Transverse colon (tissue), 4 donors: ENCODE data around the gene PTPRS. TPM values are rescaled to one million over a fixed set of nuclear protein-coding genes. Genes with fewer than 3 reads are reported as not detected.
"Not testable (repeated sequence)": the region's sequence is repeated elsewhere in the genome, so short reads cannot be mapped to it uniquely, and the experiment has no call there.

ENCODE experiments used
- DNase-seq: peaks from one replicate; pipeline ENCODE4 v3.0.0-alpha.2; 2019
- H3K27ac ChIP-seq, 4 donors: fragments of 200-600 bp; sonication (generic); 2 replicates each; pipeline ENCODE4 v1.5.1; 2016 to 2018; ENCODE audit warnings: inconsistent platforms in 4 of 4
- H3K27me3 ChIP-seq: fragments of 200-600 bp; sonication (generic); 2 replicates; pipeline ENCODE4 v1.5.1; 2017; ENCODE audit warnings: inconsistent platforms
- H3K36me3 ChIP-seq, 4 donors: fragments of 200-600 bp; sonication (generic); 2 replicates each; pipeline ENCODE4 v1.5.1; 2017 to 2019; ENCODE audit warnings: inconsistent platforms in 4 of 4
- H3K4me1 ChIP-seq, 4 donors: fragments of 200-600 bp; sonication (generic); 2 replicates each; pipeline ENCODE4 v1.5.1; 2017 to 2020; ENCODE audit warnings: inconsistent platforms in 4 of 4
- H3K4me3 ChIP-seq, 4 donors: fragments of 200-600 bp; sonication (generic); 1 replicate in 1 of 4; 2 replicates in 3 of 4; pipeline versions ENCODE4 v1.5.1 to v1.6.1; 2017 to 2019; ENCODE audit warnings: inconsistent platforms in 4 of 4
- H3K9me3 ChIP-seq, 2 donors: fragments of 200-600 bp; sonication (generic); 2 replicates each; pipeline ENCODE4 v1.5.1; 2017 to 2019; ENCODE audit warnings: inconsistent platforms in 2 of 2
- EP300 ChIP-seq: sonication (generic); formaldehyde crosslinking; IDR thresholded peaks from one replicate; pipeline ENCODE4 v1.6.1; 2017; ENCODE audit warnings: antibody characterized with exemption, low read depth
- POLR2A ChIP-seq: fragments of 450-650 bp; IDR thresholded peaks from one replicate; pipeline ENCODE4 v1.6.1; 2016; ENCODE audit warnings: antibody characterized with exemption, mild to moderate bottlenecking, moderate library complexity
- POLR2AphosphoS5 ChIP-seq, 3 donors: sonication (generic); formaldehyde crosslinking; IDR thresholded peaks; one replicate each; pipeline ENCODE4 v1.6.1; 2016; ENCODE audit warnings: antibody characterized with exemption in 3 of 3
- WGBS, 2 donors: methylation state at CpG; one replicate each; pipeline ENCODE4 v1.1.5; 2018; ENCODE audit warnings: low coverage in 1 of 2; 5-methylcytosine and 5-hydroxymethylcytosine counted together
- in situ Hi-C, 4 donors: fragments of 200-750 bp; cut with MboI; loops; one replicate each; pipeline versions ENCODE4 v1.15.0 to v1.15.1; 2017; ENCODE audit warnings: low sequenced_read_pairs in 3 of 4, low pct_ligation_motif_present in 1 of 4, low pct_unique_long_range_greater_than_20kb in 1 of 4
- intact Hi-C: fragments of 100-400 bp; cut with DNase I; formaldehyde crosslinking; loops from one replicate; pipeline ENCODE4 v1.15.1; 2023; ENCODE audit warnings: low total_unique reads
- total RNA-seq, 4 donors: library from RNA; depleted of rRNA; stranded (reverse); fragments of >200 nt; gene quantifications; one replicate each; pipeline ENCODE4 v1.1.0, GENCODE V29; 2016
- TF ChIP-seq, protein P1 (sequence below), 5 experiments: fragments of 200-600 bp in 3 of 5; fragments of 450-650 bp in 2 of 5; sonication (generic) in 3 of 5; IDR thresholded peaks; 1 replicate in 2 of 5; 2 replicates in 3 of 5; pipeline ENCODE4 v1.5.1; 2016 to 2017; ENCODE audit warnings: antibody characterized with exemption in 5 of 5, inconsistent platforms in 3 of 5, mild to moderate bottlenecking in 2 of 5, moderate library complexity in 1 of 5

Gene PTPRS
- total RNA-seq, 4 donors from 2014 or later: 38.3 to 91.5 (median 58.5) TPM

DNA sequence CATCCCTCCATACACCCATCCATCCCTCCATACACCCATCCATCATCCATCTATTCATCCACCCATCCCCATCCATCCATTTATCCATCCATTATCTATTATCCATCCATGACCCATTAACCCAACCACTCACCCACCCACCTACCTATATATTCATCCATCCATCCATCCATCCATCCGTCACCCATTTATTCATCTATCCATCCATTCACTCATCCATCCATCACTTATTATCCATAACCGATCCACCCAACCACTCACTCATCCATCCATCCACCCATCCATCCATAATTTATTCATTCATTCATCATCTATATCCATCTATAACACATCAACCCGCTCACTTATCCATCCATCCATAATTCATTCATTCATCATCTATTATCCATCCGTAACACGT is 28.7 kb upstream of the PTPRS start:
- in situ Hi-C loops (no loop called here), intact Hi-C loops (no loop called here)
- WGBS, 2 donors: 86 to 89% methylated on average over 5 of the region's 5 CpGs
- no peaks in the 10 kb centered on the region for H3K36me3 ChIP-seq
- no peaks in the 10 kb centered on the region for H3K27me3 ChIP-seq
- H3K27ac ChIP-seq: no peak overlapping the region
- no peak for DNase-seq
- H3K4me3 ChIP-seq: no peak overlapping the region
- H3K9me3 ChIP-seq: no peaks in the 10 kb centered on the region
- no peaks in the 10 kb centered on the region for H3K4me1 ChIP-seq
- TF ChIP-seq, protein P1, sequence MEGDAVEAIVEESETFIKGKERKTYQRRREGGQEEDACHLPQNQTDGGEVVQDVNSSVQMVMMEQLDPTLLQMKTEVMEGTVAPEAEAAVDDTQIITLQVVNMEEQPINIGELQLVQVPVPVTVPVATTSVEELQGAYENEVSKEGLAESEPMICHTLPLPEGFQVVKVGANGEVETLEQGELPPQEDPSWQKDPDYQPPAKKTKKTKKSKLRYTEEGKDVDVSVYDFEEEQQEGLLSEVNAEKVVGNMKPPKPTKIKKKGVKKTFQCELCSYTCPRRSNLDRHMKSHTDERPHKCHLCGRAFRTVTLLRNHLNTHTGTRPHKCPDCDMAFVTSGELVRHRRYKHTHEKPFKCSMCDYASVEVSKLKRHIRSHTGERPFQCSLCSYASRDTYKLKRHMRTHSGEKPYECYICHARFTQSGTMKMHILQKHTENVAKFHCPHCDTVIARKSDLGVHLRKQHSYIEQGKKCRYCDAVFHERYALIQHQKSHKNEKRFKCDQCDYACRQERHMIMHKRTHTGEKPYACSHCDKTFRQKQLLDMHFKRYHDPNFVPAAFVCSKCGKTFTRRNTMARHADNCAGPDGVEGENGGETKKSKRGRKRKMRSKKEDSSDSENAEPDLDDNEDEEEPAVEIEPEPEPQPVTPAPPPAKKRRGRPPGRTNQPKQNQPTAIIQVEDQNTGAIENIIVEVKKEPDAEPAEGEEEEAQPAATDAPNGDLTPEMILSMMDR (IDR thresholded peaks at IDR 0.05): no peak
- TF ChIP-seq POLR2AphosphoS5 (IDR thresholded peaks at IDR 0.05): no peak
- TF ChIP-seq POLR2A: no peak
- TF ChIP-seq EP300: no peak

DNA sequence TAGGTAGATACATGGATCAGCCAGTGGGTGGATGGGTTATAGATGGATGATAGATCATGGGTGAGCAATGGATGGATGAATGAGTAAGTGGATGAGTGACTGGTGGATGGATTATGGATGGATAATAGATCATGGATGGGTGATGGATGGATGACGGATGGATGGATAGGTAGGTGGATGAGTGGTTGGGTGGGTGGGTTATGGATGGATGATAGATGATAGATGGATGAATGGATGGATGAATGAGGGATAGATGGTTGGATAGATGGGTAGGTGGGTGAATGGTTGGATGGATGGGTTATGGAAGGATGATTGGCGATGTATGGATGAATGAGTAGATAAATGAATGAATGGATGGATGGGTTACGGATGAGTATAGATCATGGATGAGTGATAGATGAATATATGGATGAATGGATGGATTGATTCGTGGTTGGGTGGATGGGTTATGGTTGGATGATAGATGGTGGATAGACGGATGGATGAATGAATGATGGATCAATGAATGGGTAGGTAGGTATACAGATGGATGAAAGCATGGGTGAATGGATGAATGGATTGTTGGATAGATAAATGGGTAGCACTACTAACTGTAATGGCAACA is 27.0 kb upstream of the PTPRS start:
- Histone ChIP-seq H3K27ac (no peak overlapping the region), H3K9me3 (no peaks in the 10 kb centered on the region), H3K4me3 (no peak overlapping the region), H3K27me3 (no peaks in the 10 kb centered on the region), H3K4me1 (no peaks in the 10 kb centered on the region), H3K36me3 (no peaks in the 10 kb centered on the region)
- no peak for TF ChIP-seq POLR2A
- TF ChIP-seq, protein P1 (IDR thresholded peaks at IDR 0.05): no peak
- TF ChIP-seq POLR2AphosphoS5 (IDR thresholded peaks at IDR 0.05): no peak
- no peak for TF ChIP-seq EP300
- 75 to 80% methylated on average over 5 of the region's 5 CpGs for WGBS, 2 donors
- intact Hi-C loops: no loop called here
- in situ Hi-C loops: no loop called here
- DNase-seq: no peak

DNA sequence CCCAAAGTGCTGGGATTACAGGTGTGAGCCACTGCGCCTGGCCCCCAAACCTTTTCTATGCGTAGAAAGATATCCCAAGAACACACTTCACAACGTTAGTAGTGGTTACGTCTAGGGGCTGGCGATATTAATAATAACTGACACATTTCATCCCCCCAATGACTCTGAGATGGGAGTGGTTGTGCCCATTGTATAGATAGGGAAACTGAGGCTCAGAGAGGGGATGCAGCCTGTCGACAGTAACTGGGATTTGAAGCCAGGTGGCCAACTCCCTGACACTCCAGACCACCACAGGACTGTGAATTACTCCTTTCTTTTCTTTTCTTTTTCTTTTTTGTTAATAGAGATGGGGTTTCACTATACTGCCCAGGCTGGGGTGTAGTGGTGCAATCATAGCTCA is 25.3 kb upstream of the PTPRS start:
- in situ Hi-C loops (no loop called here), intact Hi-C loops (no loop called here)
- WGBS, 2 donors: 80% methylated on average over 6 of the region's 6 CpGs; no CpG with 5 or more reads in 1 of the 2 donors
- H3K4me1 ChIP-seq: no peaks in the 10 kb centered on the region
- no peaks in the 10 kb centered on the region for H3K36me3 ChIP-seq
- no peak overlapping the region for H3K27ac ChIP-seq
- no peaks in the 10 kb centered on the region for H3K27me3 ChIP-seq
- no peaks in the 10 kb centered on the region for H3K9me3 ChIP-seq
- no peak for DNase-seq
- H3K4me3 ChIP-seq: no peak overlapping the region
- TF ChIP-seq, protein P1 (IDR thresholded peaks at IDR 0.05): no peak
- no peak for TF ChIP-seq POLR2AphosphoS5 (IDR thresholded peaks at IDR 0.05)
- no peak for TF ChIP-seq POLR2A
- TF ChIP-seq EP300: no peak

DNA sequence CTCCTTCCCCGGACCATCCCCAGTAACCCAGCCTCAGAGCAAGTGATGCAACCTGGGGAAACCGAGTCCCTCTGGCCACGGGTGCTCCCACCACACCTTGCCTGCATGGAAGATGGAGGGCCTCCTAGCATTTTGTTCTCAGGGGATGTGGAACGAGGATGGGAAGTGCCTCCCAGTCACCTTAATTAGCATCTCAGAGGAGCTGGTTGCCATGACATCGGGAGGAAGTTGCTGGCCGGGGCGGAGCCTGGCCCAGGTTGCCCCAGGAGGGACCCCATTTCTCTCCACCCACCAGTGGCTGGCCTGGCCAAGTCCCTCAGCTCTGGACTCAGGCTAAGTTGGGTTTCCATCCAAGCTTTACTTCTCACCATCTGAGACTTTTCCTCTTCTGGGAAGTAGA is 24.1 kb upstream of the PTPRS start:
- no peak for TF ChIP-seq POLR2A
- TF ChIP-seq, protein P1 (IDR thresholded peaks at IDR 0.05): no peak
- TF ChIP-seq EP300: no peak
- TF ChIP-seq POLR2AphosphoS5 (IDR thresholded peaks at IDR 0.05): no peak
- WGBS, 2 donors: 27 to 47% methylated on average over 3 to 7 of the region's 7 CpGs
- Histone ChIP-seq H3K27me3 (no peaks in the 10 kb centered on the region), H3K27ac (no peak overlapping the region), H3K4me1 (no peaks in the 10 kb centered on the region), H3K36me3 (no peaks in the 10 kb centered on the region), H3K4me3 (no peak overlapping the region), H3K9me3 (no peaks in the 10 kb centered on the region)
- no peak for DNase-seq
- intact Hi-C loops: no loop called here
- in situ Hi-C loops: no loop called here

DNA sequence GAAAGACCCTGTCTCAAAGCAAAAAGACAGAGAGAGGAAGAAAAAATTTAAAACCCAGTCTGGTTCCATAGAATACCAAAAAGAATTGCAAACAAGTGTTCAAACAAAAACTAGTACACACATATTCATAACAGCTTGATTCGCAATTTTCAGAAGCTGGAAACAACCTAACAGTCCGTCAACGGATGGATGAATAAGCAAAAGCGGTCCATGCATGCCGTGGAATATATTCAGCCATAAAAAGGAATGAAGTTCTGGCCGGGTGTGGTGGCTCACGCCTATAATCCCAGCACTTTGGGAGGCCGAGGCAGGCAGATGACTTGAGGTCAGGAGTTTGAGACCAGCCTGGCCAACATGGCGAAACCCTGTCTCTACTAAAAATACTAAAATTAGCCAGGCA is 21.2 kb upstream of the PTPRS start:
- H3K4me3 ChIP-seq, H3K27ac ChIP-seq, DNase-seq, H3K36me3 ChIP-seq, H3K9me3 ChIP-seq, in situ Hi-C loops, intact Hi-C loops, H3K4me1 ChIP-seq: not testable (repeated sequence)
- peaks cover 13% of the 10 kb centered on the region for H3K27me3 ChIP-seq
- 76% methylated on average over 6 to 9 of the region's 9 CpGs for WGBS, 2 donors
